Activated CD4-positive, alpha-beta T cell treated with anti-CD3 and anti-CD28 coated beads, Interleukin-2, amount 50 U/mL, for 16 hours (primary cell): ENCODE data around the gene BCL2L14.

Experiments used
- DNase-seq: peaks from one replicate; pipeline ENCODE4 v3.0.0-alpha.2; 2020

The BCL2L14 gene

DNA sequence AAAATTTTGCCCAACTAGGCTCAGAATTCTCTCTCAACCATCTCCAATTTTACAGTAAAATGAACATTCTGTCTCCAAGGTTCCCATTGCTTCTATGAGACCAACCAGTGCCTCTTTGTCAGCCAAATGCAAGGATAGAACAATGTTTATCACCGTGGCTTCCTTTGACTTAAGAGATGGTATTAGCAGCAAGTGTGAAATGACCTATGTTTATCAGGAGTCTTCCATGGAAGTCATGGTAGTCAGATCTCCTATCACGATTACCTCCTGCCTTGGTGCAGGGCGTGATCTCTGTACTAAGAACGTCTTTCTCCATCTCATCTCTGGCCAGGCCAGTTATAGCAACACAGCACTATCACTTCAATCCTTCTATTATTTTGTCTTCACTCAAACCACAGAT lies 6.1 kb upstream of the BCL2L14 start:
- DNase-seq = no peak

DNA sequence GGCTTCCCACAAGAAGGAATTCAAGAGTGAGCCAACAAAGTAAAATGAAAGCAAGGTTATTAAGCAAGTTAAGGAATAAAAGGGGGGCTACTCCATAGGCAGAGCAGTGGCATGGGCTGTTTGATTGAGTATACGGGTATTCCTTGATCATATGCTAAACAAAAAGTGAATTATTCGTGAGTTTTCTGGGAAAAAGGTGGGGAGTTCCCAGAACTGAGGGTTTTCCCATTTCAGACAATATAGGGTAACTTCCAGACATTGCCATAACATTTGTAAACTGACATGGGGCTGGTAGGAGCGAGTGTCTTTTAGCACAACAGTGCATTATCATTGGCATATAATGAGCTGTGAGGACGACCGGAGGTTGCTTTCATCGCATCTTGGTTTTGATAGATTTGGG lies 2.0 kb upstream of the BCL2L14 start:
- DNase-seq = no peak

DNA sequence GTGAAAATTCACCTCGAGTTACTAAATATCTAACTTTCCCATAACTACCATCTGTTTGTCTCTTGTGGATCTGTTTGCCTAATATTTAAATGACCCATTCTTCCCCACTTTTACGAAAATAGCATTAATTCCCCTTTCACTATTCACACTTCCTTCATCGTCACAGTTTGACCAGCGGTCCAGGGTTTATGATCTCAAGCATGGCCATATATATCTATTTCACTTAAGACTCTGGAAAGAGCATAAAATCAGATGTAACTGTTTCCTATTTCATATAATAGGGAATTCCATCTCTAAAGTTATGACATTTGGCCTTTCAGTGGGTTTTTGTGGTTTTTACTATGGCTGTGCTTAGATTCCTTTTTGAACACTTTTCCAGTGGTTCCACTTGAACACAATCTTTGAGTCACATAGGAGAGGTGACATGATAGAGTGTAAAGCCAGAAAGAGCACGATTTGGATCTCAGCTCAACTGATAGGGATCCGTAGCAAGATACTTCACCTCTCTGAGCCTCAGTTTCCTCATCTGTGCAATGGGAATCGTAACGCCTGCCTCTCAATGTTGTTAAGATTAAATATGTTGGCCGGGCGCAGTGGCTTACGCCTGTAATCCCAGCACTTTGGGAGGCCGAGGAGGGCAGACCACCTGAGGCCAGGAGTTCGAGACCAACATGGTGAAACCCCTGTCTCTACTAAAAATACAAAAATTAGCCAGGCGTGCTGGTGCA lies 754 bp upstream of the BCL2L14 start:
- no peak for DNase-seq

DNA sequence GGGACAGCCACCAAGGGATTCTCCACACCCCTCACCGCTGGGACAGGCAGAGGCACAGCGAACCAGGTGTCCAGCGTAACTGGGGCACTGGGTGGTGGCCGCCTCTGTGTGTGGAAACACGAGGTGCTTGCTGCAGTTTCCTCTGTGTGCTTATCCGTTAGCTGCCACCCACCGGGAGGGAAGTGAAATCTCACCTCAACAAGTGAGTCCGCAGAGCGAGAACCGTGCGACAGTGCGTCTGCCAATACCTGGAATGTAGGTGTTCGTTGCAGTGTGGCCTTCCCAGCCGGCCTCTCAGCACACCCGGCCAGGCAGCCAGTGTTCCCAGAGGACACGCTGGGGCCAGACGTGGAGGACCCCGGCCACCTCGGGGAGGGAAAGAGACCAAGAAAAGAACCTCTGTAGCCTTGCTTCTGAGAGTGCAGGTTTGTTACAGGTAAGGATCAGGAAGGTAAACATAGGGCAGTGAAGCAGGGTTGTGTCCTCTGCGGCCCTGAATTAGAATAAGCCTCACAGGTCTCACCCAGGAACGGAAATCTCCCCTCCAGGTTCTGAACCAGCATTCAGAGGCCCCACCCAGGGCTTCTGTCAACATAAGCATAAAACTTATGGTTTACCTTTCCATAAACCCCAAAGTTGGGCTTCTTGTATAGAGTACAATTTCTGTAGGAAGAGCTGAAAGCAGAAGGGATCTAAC lies 1.5 kb downstream of the BCL2L14 start:
- DNase-seq = no peak

DNA sequence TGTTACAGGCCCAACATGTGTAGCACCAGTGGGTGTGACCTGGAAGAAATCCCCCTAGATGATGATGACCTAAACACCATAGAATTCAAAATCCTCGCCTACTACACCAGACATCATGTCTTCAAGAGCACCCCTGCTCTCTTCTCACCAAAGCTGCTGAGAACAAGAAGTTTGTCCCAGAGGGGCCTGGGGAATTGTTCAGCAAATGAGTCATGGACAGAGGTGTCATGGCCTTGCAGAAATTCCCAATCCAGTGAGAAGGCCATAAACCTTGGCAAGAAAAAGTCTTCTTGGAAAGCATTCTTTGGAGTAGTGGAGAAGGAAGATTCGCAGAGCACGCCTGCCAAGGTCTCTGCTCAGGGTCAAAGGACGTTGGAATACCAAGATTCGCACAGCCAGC lies 8.6 kb downstream of the BCL2L14 start:
- no peak for DNase-seq

DNA sequence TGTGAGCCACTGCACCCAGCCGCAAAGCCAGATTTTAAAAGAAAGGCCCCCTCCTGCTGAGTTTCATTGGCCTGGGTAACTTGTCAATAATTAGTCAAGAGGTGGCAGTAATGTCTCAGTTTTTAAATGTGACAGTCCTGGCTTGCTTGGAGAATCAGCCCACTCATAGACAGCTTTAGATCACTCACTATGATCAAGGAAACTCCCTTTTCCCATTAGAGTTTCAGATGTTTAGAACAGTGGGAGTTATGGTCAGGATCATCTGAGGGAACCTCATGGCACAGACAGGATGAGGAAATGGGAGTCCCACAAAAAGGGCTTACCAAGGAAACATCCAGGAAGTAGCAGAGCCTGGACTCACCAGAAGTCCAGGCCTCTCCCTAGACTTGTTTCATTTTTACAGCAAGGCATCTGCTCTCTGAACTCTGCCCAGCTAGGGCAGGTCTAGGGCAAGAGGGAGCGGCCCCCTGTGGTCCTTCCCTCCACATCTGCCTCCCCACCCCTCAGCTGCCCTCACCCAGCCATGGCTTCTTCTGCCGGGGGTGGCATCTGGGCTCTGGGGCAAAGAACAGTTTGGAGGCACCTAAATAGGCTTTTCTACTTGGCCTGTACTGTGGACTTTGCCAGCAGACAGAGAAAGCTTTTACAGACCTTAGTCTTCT lies 11.2 kb downstream of the BCL2L14 start:
- peak; percentile 25 for DNase-seq

DNA sequence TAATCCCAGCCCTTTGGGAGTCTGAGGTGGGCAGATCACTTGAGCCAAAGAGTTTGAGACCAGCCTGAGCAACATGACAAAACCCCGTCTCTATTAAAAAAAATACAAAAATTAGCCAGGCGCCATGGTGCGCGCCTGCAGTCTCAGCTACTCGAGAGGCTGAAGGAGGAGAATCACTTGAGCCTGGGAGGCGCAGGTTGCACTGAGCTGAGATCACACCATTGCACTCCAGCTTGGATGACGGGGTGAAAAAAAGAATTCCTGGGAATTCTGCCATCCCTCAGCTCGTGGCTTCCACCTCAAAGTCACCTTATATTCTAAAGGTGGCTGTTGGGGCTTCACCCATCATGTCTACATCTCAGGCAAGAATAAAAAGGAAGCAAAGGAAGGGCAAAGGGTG lies 12.9 kb downstream of the BCL2L14 start:
- no peak for DNase-seq

DNA sequence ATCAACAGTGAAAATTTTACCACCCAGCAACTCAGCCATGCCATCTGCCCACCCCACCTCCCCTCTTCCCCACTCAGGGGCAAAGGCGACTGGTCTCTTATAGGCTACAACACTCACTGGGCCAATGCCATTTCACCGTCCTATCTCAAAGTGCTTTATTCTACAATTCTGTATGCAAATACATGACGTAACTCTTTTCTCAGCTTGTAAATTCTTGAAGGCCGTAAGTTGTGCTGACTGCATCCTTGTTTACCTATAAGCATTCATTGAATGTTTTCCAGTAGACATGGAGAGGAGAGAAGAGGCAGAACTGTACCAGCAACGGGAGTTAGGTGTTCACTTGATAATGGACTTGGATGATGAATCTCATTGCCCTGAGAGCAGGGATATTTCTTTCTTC lies 15.6 kb downstream of the BCL2L14 start:
- no peak for DNase-seq

DNA sequence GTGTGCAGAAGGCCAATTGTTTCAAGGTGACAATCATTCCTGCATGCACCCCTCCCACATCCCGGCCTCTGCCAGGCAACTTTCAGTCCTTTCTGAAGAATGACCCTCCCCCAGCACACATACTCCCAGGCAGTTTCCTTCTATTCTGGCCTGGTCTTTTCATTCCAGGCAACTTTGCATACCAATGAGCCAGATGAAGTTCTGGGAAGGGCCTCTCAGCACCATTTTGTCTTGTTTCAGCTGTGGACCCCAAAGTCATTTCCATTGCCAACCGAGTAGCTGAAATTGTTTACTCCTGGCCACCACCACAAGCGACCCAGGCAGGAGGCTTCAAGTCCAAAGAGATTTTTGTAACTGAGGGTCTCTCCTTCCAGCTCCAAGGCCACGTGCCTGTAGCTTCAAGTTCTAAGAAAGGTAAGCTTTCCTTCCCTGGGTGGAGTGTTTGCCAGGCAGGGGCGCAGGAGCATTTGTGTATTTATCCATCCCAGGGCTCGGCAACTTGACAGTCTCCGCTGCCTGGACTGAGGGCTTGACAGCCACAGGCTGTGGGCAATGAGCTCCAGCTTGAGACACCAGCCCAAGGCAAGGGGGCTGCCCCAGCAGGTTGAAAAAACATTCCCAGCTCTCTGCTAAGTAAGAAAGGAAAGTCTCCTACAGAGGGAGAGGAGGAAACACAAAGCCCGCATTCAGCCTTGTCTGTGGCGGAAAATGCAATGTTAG lies 16.4 kb downstream of the BCL2L14 start:
- DNase-seq = no peak

DNA sequence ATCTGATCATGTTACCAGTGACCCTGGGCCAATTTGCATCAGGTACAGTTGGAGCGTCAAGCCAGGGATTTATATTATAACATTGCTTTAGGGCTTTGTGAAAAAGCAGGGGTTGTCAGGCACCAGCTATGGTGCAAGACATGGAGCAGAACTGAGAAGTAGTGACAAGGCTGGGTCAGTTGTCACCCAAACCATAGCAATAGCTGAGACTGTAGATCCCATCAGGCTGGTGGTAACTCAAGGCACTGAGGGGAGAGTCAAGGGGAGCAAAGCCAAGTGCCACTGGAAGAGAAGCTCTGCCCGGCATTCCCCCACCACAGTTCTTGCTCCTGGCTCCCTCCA lies 16.9 kb downstream of the BCL2L14 start:
- no peak for DNase-seq

DNA sequence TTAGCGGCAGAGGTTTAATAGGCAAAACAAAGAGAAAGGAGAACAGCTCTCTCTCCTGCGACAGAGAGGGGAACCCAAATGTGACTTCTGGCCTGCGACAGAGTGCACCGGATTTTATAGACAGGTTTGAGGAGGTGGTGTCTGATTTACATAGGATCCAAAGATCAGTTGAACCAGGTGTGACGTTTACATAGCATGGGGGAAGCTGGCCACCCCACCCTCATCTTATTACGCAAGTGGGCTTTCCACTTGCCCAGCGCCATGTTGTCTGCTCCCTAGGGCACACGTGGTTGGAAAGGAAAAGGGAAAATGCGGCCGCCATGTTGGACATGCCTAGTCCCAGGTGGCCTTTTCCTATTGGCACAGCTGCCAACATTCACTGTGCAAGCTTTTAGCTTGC lies 17.4 kb downstream of the BCL2L14 start:
- DNase-seq = no peak

DNA sequence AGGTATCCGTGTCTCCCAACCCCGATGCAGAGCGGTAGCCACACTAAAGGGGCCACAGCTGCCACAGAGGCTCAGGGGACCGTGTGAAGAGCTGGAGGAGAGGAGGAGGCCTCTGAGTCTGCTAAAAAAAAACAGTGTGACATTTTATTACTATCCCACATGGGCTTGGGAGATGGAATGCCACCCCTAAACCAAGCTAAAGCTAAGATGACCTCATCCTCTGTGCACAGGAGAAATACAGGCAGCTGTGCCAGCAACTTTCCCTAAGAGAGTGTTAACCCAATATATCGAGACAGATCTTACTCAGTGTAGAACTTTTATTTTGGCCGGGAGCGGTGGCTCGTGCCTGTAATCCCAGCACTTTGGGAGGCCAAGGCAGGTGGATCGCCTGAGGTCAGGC lies 18.0 kb downstream of the BCL2L14 start:
- no peak for DNase-seq

DNA sequence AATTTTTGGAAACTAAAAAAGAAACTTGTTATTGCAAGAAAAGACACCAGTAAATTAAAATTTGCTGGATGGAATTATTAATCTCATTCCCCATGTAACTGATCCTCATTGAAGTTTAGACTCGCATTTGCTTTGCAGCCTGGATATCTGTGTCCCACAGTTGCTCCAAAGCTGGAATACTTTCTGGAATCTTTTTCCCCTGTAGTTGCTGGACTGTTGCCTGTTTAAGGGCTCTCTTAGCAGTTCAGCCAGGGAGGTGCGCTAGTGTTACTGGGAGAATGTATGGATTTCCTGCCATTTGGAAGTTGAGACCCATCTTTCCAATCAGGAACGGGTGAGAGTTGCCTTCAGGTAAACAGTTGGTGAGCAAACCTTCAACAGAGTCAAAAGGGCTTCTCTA lies 20.3 kb downstream of the BCL2L14 start:
- no peak for DNase-seq

DNA sequence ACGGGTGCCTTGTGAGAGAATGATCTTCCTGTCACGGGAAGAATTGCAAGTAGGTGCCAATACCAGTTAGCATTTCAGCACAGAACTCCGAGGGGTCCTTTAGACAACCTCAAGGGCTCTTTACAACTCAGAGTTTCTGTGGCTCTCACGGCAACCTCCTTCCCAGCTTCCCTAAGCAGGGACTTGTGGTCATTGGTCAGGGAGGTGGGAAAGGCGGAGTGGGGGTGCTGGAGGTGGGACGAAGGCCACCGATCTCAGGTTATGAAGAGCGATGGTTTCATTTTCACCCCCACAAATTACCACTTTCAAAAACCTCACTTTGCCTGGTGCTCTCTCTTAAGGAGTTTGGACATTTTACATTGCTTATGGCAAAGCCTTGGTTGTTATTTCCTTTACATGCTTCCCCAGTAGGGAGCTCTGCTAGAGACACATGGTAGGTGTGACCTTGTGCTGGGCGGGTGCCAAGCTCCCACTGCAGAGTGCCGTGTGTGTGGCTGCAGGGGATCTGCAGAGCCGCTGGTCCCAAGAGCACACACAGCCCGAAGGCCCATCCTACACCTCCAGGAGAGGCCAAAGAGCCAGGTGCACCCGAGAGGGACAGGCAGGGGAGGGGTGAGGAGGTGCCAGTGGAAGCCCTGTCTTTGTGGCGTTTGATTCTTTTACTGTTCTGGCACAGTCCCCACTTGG lies 21.4 kb downstream of the BCL2L14 start:
- no peak for DNase-seq

DNA sequence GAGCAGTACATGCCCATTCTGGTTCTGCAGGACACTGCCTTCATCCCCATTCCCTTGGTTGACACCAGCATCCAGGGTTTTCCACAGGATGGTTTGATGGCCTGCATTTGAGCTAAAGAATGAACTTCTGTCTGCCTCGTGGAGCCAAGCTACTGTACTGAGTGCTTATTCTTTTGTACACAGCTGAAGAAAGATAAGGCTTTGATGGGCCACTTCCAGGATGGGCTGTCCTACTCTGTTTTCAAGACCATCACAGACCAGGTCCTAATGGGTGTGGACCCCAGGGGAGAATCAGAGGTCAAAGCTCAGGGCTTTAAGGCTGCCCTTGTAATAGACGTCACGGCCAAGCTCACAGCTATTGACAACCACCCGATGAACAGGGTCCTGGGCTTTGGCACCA lies 23.7 kb downstream of the BCL2L14 start:
- DNase-seq = no peak

DNA sequence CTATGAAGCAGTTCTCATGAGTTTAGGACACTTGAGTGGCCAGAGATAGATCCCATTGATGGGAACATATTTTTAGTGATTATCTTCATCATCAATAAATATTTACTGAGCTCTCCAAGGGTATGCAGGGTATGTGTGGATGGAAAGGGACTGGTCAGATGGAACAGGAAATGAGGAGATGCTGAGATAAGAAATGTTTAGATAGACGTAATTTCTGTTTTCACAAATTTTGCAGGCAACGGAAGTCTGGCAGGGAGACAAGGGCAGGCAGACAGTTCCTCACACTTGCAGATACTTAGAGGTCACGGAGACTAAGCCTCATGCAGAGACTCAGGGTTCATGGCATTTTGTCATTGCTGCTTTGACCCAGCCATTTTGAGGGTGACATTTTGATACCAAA lies 24.3 kb downstream of the BCL2L14 start:
- no peak for DNase-seq

DNA sequence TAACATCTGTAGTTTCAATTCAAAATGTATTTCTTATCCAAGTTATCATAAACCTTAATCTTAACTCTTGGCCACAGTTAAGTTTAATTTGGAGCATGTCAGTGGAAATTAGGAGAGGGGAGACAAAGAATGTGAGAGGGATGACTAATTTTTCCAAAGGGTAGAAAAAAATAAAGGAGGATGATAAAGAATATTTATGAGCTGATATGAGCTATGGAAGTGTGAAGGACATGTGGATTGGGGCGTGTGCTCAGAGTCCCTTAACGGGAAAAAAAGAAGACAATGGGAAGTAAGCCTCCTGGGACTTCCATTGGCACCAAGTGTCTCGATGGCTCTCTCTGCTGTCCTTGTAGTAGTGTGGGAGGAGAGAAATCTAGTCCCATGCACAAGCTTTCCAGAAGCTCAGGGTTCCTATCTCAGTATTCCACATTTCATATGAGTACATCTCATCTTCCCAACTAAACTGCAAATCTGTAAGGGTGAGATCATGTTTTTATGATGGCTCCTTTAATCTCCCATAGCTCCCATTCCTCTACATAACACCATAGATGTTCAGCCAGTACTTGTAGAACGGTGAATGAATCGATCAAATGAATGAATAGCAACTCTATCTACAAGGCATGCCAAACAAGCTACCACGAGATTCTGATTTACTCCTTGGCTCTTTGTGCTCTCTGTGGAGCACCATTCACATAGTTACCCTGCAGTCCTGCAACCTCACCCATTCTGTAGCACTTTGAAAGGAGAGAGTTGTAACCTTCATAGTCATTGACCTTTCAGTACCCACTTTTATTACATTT lies 27.4 kb downstream of the BCL2L14 start:
- DNase-seq = no peak

DNA sequence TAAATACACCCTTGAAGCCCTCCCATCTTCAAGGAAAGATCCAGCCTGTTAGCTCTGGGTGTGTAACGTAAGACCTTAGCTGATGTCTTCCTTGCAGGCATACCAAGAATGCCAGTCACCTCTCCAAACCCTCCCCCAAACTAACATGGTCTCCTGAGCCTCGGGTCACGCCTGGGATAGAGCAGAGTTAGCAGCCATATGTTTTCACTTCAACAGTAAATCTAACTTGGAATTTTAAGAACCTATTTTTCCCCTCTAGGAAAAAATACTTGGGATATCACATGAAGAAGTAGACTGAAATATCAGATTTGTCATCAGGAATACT lies 27.9 kb downstream of the BCL2L14 start:
- DNase-seq = no peak

DNA sequence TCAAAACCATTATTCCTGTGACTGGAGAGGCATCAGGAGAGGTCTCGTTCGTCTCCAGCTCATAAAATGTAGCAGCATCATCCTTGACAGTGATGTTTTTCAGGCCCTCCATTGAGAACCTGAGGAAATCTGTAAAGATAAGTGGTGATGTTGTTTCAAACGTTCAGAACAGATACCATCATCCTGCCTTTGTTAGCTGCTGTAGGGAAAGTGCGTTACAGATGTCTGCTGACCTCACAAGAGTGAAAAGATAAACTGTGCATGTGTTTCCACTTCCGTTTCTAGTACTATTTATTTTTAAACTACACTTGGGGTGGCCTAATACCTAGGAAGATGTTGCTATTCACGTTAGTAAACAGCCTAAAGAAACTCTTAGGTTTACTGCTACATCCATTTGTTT lies 28.4 kb downstream of the BCL2L14 start:
- no peak for DNase-seq

DNA sequence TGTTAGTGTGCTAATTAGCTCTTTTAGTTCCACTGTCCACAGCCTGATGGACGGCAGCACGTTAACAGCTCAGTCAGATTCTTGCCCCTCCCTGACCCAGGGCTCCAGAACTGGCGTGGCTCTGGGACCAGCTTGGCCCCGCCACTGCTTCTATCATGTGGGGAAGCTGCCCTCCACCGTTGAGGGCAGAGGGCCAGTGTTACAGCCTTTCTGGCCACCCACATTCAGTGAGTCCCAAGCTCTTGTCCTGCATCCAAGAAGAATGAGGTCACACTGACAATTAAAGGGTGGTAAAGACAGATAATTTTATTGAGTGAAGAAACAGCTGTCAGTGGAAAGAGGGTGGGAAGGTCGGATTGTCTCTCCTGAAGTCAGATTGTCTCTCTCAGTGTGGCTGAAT lies 36.9 kb downstream of the BCL2L14 start:
- no peak for DNase-seq

DNA sequence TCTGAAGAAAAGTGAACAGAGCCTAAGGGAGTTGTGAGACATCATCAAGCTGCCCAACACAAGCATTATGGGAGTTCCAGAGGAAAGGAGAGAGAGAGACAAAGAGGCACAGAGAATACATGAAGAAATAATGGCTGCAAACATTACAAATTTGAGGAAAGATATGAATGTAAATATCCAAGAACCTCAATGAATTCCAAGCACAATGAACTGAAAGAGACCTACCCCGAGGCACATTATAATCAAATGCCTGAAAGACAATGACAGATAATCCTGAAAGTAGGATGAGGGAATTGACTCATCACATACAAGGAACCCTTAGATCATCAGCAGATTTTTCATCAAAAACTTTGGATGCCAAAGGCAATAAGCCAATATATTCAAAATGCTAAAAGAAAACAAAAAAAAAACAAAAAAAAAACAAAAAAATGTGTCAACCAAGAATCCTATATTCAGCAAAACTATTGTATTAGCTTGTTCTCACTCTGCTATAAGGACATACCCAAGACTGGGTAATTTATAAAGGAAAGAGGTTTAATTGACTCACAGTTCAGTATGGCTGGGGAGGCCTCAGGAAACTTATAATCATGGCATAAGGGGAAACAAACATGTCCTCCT lies 37.8 kb downstream of the BCL2L14 start:
- DNase-seq = no peak
